CD14-positive monocyte (primary cell): ENCODE measurements around the gene NCBP1. TPM values are rescaled to one million over a fixed set of nuclear protein-coding genes. Genes with fewer than 3 reads are reported as not detected.

ENCODE experiments used
- DNase-seq, 3 donors: peaks; one replicate each; pipeline ENCODE4 v3.0.0-alpha.2; 2011 to 2022
- H2AFZ ChIP-seq: 2 replicates; pipeline ENCODE4 v1.6.0; 2012; ENCODE audit warnings: mild to moderate bottlenecking, low read depth, low read length, inconsistent platforms; ENCODE audit not compliant: insufficient read depth, poor library complexity, severe bottlenecking
- H3K27ac ChIP-seq, 2 donors: 1 replicate in 1 of 2; 2 replicates in 1 of 2; pipeline ENCODE4 v1.5.1; 2012 to 2013; ENCODE audit warnings: low read length in 2 of 2, control low read depth in 1 of 2, inconsistent platforms in 1 of 2, low read depth in 1 of 2, mild to moderate bottlenecking in 1 of 2
- H3K27me3 ChIP-seq, 2 donors: one replicate each; pipeline versions ENCODE4 v1.6.0 to v1.6.1; 2011 to 2013; ENCODE audit warnings: low read length in 2 of 2; ENCODE audit not compliant: control insufficient read depth in 2 of 2, insufficient read depth in 2 of 2
- H3K36me3 ChIP-seq, 2 donors: replicated peaks in 1 of 2; 1 replicate in 1 of 2; 2 replicates in 1 of 2; pipeline versions ENCODE4 v1.5.1 to v1.6.1; 2012 to 2013; ENCODE audit warnings: low read length in 2 of 2, control low read depth in 1 of 2, inconsistent platforms in 1 of 2, mild to moderate bottlenecking in 1 of 2; ENCODE audit not compliant: insufficient read depth in 2 of 2, control insufficient read depth in 1 of 2
- H3K4me1 ChIP-seq, 2 donors: 1 replicate in 1 of 2; 2 replicates in 1 of 2; pipeline versions ENCODE4 v1.5.1 to v1.6.1; 2012 to 2013; ENCODE audit warnings: low read length in 2 of 2, control low read depth in 1 of 2, inconsistent platforms in 1 of 2, mild to moderate bottlenecking in 1 of 2, moderate library complexity in 1 of 2; ENCODE audit not compliant: insufficient read depth in 2 of 2, control insufficient read depth in 1 of 2
- H3K4me2 ChIP-seq: replicated peaks from 2 replicates; pipeline ENCODE3; 2012; ENCODE audit warnings: low read length, moderate library complexity, mild to moderate bottlenecking; ENCODE audit not compliant: poor library complexity, severe bottlenecking; ENCODE audit errors: extremely low read depth
- H3K4me3 ChIP-seq, 3 experiments: fragments of 200-600 bp in 1 of 3; sonication (generic) in 1 of 3; replicated peaks in 1 of 3; 1 replicate in 2 of 3; 2 replicates in 1 of 3; pipeline ENCODE4 v1.5.1; 2011 to 2013; ENCODE audit warnings: low read length in 3 of 3, mild to moderate bottlenecking in 3 of 3, control low read depth in 2 of 3, low read depth in 2 of 3, inconsistent platforms in 1 of 3, moderate library complexity in 1 of 3
- H3K79me2 ChIP-seq: 2 replicates; pipeline ENCODE4 v1.6.0; 2012; ENCODE audit warnings: mild to moderate bottlenecking, control low read depth, inconsistent platforms, low read length, moderate library complexity; ENCODE audit not compliant: insufficient read depth
- H3K9ac ChIP-seq: 2 replicates; pipeline ENCODE4 v1.6.0; 2017; ENCODE audit warnings: low read length, mild to moderate bottlenecking; ENCODE audit not compliant: insufficient read depth, poor library complexity, severe bottlenecking
- H3K9me3 ChIP-seq, 2 donors: replicated peaks in 1 of 2; 1 replicate in 1 of 2; 2 replicates in 1 of 2; pipeline versions ENCODE4 v1.5.1 to v1.6.1; 2012 to 2013; ENCODE audit warnings: low read length in 2 of 2, control low read depth in 1 of 2; ENCODE audit not compliant: control insufficient read depth in 1 of 2, insufficient read depth in 1 of 2
- H4K20me1 ChIP-seq: 2 replicates; pipeline ENCODE4 v1.6.0; 2012; ENCODE audit warnings: mild to moderate bottlenecking, low read length, control low read depth, moderate library complexity; ENCODE audit not compliant: insufficient read depth
- H3K27ac Mint-ChIP-seq, 7 donors: one replicate each; pipeline ENCODE4 v1.8.0; 2020; ENCODE audit warnings: mild to moderate bottlenecking in 7 of 7, mixed read lengths in 7 of 7, moderate library complexity in 6 of 7, inconsistent platforms in 2 of 7
- H3K27me3 Mint-ChIP-seq, 3 donors: one replicate each; pipeline ENCODE4 v1.8.0; 2021 to 2022; ENCODE audit warnings: low read depth in 3 of 3, mild to moderate bottlenecking in 3 of 3, mixed read lengths in 3 of 3, moderate library complexity in 3 of 3, inconsistent platforms in 1 of 3
- H3K36me3 Mint-ChIP-seq, 2 donors: one replicate each; pipeline ENCODE4 v1.8.0; 2020; ENCODE audit warnings: mixed read lengths in 2 of 2, inconsistent platforms in 1 of 2, mild to moderate bottlenecking in 1 of 2
- H3K4me1 Mint-ChIP-seq: one replicate; pipeline ENCODE4 v1.8.0; 2020; ENCODE audit warnings: mild to moderate bottlenecking, mixed read lengths
- H3K4me3 Mint-ChIP-seq, 2 donors: one replicate each; pipeline ENCODE4 v1.8.0; 2020; ENCODE audit warnings: mild to moderate bottlenecking in 2 of 2, mixed read lengths in 2 of 2, moderate library complexity in 1 of 2
- H3K9me3 Mint-ChIP-seq, 7 donors: one replicate each; pipeline ENCODE4 v1.8.0; 2020 to 2022; ENCODE audit warnings: mixed read lengths in 7 of 7, mild to moderate bottlenecking in 6 of 7, moderate library complexity in 6 of 7, inconsistent platforms in 2 of 7
- CTCF ChIP-seq: fragments of 200-600 bp; IDR thresholded peaks from one replicate; pipeline ENCODE4 v1.8.0; 2022; ENCODE audit warnings: antibody characterized with exemption, mild to moderate bottlenecking
- WGBS: methylation state at CpG from one replicate; pipeline ENCODE4 v1.1.5; 2013; ENCODE audit warnings: missing lambda C conversion rate; ENCODE audit not compliant: insufficient coverage; 5-methylcytosine and 5-hydroxymethylcytosine counted together
- intact Hi-C, 2 donors: fragments of 100-400 bp; cut with micrococcal nuclease; formaldehyde crosslinking; loops; one replicate each; pipeline versions ENCODE4 v1.15.0 to v1.15.1; 2023
- polyA plus RNA-seq, 3 donors: library from polyadenylated mRNA; depleted of rRNA in 1 of 3; unstranded in 2 of 3; stranded (reverse) in 1 of 3; fragments of 300-500 nt in 2 of 3; fragments of >200 nt in 1 of 3; fragmentation: Illumina TruSeq in 2 of 3; gene quantifications; 1 replicate in 2 of 3; 2 replicates in 1 of 3; pipeline ENCODE4 v1.2.3, GENCODE V29; 2012 to 2021

NCBP1 gene
- polyA plus RNA-seq, 3 donors: 8.9 to 15.8 (median 11.1) TPM

GRCh38 chr9:97593960-97594359 is 39.7 kb upstream of the NCBP1 start:
- Histone ChIP-seq H3K9ac (no peak overlapping the region), H3K4me2 (no peak overlapping the region), H3K36me3 (no peaks in the 10 kb centered on the region), H2AFZ (no peak overlapping the region), H3K4me3 (no peak overlapping the region), H3K4me1 (peaks cover 4 to 6% of the 10 kb centered on the region in 2 donors), H4K20me1 (no peaks in the 10 kb centered on the region), H3K27ac (no peak overlapping the region), H3K79me2 (no peaks in the 10 kb centered on the region), H3K9me3 (no peaks in the 10 kb centered on the region), H3K27me3 (no peaks in the 10 kb centered on the region)
- intact Hi-C loops: loop anchor here in 1 of 2 donors (10.0 kb wide), 2 partner anchors 129 to 189 kb away; no protein-coding TSS in a partner anchor
- peaks cover 0 to 4% (median 0%) of the 10 kb centered on the region in 3 donors for H3K27me3 Mint-ChIP-seq
- TF ChIP-seq CTCF: no peak
- no peak for DNase-seq
- H3K4me1 Mint-ChIP-seq: peaks cover 9% of the 10 kb centered on the region
- H3K27ac Mint-ChIP-seq: no peak overlapping the region
- peaks cover 0 to 2% (median 0%) of the 10 kb centered on the region in 7 donors for H3K9me3 Mint-ChIP-seq
- no peak overlapping the region for H3K4me3 Mint-ChIP-seq
- 88% methylated on average over 3 of the region's 4 CpGs for WGBS
- peaks cover 0 to 3% of the 10 kb centered on the region in 2 donors for H3K36me3 Mint-ChIP-seq

GRCh38 chr9:97594381-97594921 is 39.2 kb upstream of the NCBP1 start:
- H3K36me3 Mint-ChIP-seq: peaks cover under 1 to 3% of the 10 kb centered on the region in 2 donors
- no peak overlapping the region for H3K9ac ChIP-seq
- 94% methylated on average over 11 of the region's 11 CpGs for WGBS
- no peak overlapping the region for H3K4me3 Mint-ChIP-seq
- H2AFZ ChIP-seq: no peak overlapping the region
- no peak for DNase-seq
- peaks cover 4 to 6% of the 10 kb centered on the region in 2 donors for H3K4me1 ChIP-seq
- no peaks in the 10 kb centered on the region for H3K9me3 ChIP-seq
- no peaks in the 10 kb centered on the region for H3K9me3 Mint-ChIP-seq
- H3K4me2 ChIP-seq: no peak overlapping the region
- no peak overlapping the region for H3K4me3 ChIP-seq
- TF ChIP-seq CTCF: no peak
- H3K36me3 ChIP-seq: peaks cover 0 to 2% of the 10 kb centered on the region in 2 donors
- H3K79me2 ChIP-seq: no peaks in the 10 kb centered on the region
- H3K4me1 Mint-ChIP-seq: peaks cover 9% of the 10 kb centered on the region
- H4K20me1 ChIP-seq: no peaks in the 10 kb centered on the region
- H3K27ac Mint-ChIP-seq: no peak overlapping the region
- no peak overlapping the region for H3K27ac ChIP-seq
- peaks cover 0 to 4% (median 0%) of the 10 kb centered on the region in 3 donors for H3K27me3 Mint-ChIP-seq
- no peaks in the 10 kb centered on the region for H3K27me3 ChIP-seq
- intact Hi-C loops: loop anchor here in 1 of 2 donors (10.0 kb wide), 2 partner anchors 130 to 190 kb away; no protein-coding TSS in a partner anchor
